COR-L47 (cell line): Measurements from ENCODE around the gene CCSAP.

Experiments used
- DNase-seq: peaks from one replicate; lab custom pipeline; 2025; lab: John Stamatoyannopoulos, UW

The CCSAP gene

DNA sequence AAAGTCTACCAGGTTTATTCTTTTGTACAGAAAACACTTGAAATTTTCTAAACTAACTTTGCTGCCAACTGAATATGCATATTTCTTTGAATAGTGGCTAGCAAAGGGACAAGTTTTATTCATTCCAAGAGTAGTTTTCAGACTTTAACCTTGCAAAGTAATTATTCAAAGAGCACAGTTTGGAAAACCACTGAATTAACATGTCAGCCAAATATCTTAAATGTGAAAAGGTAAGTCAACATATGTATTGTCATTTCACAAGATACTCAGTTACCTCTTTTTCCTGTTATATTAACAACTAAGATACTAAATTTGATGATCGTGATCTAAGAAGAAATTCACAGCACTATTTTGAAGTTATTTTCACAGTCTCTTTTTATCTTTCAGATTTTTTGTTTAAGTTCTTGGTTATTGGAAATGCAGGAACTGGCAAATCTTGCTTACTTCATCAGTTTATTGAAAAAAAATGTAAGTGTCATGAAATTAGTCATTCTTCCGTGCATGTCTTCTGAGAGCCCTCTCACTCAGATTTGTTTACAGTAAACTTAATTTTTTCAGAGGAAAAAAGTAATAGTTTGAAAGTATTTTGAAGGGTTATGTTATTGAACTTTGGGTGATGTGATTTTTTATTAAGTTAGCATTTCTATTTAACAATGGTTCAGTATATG, 56.6 kb downstream of the CCSAP start:
- no peak for DNase-seq

DNA sequence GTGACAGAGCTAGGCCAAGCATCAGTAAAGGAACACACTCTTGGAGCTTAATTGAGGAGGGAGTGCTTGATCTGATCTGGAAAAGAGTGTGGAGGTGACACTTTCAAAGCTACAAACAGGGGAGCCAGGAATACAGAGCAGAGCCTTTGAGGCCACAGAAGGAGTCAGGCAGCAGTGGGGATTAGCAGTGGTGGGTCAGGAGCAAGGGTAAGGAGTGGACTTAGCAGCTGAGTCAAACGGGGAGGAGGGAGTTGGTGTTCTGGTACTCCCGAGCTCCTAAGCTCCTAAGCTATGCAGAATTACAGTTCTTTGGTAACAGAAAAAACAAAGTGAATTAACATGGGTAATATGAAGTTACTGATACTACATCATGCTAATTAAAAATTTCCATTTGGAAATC, 57.4 kb downstream of the CCSAP start:
- no peak for DNase-seq

DNA sequence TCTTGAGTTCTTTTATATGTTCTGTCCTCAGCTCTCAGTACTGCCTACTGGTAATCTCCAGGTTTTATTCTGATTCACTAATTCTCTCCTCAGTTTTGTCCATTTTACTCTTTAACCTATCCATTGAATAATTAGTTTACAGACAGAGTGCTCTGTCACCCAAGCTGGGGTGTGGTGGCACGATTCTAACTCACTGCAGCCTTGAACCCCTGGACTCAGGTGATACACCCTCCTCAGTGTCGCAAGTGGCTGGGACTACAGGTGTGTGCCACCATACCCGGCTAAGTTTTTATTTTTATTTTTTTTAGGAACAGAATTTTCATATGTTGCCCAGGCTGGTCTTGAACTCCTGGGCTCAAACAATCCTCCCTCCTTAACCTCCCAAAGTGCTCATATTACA, 58.0 kb downstream of the CCSAP start:
- no peak for DNase-seq

DNA sequence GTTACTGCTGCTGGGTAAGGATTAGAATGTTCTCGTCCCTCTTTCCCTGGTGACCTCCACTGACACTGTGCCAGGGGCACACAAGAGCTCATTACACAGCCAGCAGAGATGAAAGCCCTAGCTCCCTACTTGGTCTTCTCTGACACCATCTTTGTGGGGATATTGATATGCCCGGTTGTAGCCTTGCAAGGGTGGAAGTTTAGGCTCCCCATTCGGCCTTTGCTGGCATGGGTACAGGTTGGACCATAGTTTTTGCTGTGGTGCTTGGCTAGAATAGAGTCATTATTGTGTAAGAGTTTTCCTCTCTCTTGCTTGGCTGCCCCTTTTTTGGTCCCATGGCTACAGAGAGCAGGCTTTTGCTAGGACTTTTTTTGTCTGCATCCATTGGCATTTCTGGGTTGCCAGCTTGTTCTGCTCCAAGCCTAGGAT, 59.6 kb downstream of the CCSAP start:
- DNase-seq: no peak

DNA sequence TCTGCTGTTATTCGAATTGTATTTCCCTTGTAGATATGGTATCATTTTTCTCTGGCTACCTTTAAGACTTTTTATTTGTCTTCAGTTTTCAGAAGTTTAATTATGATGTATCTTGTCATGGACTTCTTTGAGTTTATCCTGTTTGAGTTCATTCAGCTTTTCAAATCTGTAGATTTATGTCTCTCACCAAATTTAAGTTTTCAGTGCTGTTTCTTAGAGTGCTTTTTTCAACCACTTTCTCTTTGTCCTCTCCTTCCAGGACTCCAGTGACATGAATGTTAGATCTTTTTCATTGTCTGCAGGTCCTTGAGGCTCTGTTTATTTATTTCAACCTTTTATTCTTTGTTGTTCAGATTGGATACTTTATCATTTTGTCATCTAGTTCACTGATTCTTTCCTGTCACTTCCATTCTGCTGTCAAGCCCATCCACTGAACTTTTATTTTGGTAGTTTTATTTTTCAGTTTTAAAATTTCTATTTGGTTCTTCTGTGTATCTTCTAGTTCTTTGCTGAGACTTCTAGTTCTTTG, 60.5 kb downstream of the CCSAP start:
- no peak for DNase-seq

DNA sequence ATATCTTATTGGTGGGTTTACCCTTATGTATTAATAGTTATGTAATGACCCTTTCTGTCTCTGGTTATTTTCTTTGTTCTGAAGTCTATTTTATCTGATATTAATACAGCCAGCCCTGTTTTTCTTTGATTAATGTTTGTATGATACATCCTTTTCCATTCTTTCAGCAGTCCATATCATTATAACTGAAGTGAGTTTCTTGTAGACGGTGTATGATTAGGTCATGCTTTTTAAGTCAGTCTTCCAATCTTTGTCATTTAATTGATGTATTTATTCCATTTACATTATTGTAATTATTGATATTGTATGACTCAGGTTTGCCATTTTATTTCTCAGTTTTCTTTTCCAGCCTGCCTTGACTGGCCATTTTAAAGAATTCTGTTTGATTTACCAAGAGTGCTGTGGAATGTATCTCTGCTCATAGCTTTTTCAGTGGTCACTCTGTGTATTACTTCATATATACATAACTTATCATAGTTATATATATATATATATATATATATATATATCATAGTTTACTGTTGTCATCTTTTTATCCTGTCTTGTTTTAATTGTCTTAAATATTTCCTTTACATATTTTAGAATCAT, 61.4 kb downstream of the CCSAP start:
- DNase-seq: no peak

DNA sequence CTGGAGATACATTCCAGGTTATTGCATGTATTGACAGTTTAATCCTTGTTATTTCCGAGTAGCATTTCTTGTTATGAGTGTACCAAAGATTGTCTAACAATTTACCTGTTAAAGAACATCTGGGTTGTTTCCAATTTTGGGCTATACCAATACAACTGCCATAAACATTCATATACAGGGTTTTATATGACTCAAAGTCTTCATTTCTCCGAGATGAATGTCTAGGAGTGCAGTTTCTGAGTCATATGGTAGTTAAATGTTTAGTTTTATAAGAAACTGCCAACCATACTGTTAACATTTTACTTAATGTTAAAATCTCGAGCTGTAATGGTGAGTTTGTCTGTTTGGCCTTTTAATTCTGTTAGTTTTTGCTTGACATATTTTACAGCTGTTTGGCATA, 61.9 kb downstream of the CCSAP start:
- DNase-seq: no peak

DNA sequence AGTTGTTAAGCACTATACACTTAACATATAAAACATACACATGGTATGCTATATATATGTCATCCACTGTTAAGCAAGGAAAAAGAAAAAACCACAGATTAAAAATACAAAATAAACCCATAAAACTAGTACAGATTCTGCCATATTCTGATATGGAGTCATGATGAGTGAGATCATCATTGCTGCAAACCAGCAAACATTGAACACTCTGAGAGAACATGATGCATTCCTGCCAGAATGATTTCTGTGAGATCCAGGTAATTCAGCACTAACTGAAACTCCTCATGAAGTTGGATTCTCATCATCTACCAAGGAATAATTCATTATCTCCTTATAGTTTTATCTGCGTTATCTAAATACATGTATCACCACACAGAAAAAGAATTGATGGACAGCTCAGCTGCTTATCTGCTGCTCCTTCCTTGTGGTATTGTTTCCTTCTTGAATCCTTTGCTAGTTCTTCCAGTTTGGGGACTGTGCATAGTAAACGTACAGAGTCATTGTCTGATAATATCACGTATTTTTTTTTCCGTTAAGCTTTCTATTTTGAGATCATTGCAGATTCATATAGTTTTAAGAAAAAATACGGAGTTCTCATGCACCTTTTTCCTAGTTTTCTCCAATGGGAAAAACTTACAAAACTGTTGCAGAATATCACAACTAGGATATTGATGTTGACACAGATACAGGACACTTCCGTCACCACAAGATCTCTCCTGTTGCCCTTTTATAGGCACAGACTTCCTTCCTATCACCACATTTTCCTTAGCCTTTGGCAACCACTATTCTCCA, 62.6 kb downstream of the CCSAP start:
- no peak for DNase-seq

DNA sequence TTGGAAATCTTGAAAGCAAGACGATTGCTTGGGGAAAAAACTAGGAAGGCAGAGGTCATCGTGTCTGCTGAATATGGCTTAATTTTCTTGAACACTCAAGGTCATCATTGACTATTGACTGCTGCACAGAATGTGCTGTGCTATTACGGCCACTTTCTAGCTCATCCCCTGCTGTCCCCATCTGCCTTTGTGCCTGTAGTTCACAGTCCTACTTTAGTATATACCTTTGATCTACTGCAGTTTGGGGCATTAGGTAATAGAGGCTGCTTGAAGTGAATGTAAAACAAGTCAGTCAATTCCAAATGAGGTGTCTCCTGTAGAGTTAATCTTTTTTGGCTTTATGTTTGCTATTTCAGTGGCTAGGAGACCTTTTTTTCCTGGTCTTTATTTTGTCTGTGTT, 63.6 kb downstream of the CCSAP start:
- DNase-seq: no peak

DNA sequence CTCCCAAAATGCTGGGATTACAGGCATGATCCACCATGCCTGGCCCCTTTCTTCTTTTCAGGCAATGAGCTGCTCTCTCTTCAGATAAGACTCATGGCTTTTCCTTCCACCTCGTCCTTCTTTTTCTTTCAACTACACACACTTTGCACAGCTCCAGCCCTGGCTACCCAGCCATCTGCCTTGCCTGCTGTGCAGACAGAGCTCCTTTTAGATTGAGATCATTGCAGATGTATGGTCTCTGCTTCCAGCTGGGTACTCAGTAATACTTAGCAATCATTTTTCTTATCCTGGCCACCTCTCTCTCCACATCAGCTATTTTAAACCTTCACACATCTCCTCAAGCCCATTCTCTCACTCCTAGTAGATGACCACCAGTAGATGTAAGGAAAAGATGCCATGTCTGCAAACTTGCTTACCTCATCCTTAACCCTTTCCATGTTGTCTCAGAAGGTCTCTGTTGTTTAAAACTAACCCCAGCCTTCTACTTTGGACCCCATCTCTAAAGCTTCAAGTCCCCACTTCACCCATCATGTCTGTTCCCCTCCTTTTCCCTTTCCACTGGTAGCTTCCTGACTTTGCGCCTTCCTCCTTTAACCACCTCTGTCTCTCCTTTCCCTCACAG, 64.6 kb downstream of the CCSAP start:
- DNase-seq: no peak

DNA sequence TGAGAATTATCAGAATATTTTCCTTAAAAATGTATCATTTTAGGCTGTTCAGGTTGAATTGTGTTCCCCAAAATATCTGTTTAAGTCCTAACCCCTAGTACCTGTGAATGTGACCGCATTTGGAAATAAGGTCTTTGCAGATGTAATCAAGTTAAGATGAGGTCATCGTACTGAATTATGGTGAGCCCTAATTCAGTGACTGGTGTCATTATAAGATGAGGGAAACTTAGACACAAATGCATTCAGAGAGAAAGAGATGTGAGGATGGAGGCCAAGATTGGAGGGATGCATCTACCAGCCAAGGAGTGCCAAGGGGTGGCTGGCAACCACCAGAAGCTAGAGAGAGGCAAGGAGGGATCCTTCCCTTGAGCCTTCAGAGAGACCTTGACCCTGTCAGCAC, 67.8 kb downstream of the CCSAP start:
- DNase-seq: no peak

DNA sequence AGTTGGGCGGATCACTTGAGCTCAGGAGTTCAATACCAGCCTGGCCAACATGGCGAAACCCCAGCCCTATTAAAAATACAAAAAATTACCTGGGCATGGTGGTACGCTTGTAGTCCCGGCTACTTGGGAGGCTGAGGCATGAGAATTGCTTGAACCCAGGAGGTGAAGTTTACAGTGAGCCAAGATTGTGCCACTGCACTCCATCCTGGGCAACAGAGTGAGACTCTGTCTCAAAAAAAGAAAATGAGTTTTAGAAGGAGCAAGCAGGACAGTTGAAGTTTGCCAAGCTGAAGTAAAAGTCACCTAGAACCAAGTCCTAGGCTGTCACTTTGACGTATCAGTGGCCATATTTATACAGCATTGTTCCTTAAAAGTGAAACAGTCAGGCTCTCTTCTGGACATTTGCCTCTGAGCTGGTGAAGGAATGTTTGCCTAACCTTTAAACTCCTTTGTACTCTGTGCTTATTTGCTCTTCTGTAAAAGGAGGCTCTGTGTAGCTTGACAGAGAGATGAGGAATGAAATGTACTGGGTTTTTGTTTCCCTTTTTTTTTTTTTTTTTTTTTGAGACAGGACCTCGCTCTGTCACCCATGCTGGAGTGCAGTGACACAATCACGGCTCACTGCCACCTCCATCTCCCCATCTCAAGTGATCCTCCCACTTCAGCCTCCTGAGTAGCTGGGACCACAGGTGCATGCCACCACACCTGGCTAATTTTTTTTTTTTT, 69.2 kb downstream of the CCSAP start:
- DNase-seq: no peak

DNA sequence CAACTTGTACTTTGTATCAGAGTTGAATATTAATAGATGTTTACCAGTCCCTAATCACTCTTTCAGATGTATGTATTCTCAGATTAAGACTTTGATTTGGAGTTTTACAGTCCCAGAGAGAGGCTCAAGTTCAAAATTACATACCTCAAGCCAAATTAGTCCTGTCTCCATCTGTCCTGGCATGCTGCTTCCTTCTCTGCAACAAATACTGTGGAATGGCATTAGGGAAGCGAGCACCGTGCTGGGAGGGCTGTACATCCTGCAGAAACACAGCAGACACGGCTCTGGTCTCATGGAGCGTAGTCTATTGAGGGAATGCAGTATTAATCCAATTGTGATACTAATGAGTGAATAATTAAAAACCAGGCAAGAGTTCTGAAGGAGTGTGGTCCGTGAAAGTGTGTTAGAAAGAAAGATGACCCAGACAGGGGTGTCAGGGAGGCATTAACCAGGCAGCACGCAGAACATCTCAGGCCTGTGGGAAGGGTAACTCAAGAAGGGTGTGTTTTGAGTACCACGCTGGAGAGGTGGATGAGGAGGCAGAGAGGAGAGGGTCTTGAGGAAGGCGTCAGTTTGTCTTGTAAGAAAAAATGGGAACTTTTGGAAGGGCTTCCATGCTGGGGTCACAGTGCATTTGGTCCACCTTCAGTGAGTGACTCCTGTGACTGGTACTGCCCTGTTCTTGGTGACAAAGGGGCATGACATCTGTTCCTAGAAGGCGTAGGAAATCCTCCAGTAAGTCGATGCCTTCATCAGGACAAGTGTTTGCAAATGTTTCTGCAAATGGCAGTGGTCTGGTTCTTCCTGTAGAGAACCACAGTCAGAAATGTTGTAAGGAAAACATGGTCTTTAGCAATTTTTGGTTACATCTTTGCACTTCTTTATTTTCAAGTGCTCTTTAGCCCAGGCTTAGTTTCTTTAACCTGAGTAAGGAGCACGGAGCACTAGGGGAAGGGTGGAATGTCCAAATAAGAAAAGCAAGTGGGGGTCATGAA, 70.4 kb downstream of the CCSAP start:
- DNase-seq: no peak

DNA sequence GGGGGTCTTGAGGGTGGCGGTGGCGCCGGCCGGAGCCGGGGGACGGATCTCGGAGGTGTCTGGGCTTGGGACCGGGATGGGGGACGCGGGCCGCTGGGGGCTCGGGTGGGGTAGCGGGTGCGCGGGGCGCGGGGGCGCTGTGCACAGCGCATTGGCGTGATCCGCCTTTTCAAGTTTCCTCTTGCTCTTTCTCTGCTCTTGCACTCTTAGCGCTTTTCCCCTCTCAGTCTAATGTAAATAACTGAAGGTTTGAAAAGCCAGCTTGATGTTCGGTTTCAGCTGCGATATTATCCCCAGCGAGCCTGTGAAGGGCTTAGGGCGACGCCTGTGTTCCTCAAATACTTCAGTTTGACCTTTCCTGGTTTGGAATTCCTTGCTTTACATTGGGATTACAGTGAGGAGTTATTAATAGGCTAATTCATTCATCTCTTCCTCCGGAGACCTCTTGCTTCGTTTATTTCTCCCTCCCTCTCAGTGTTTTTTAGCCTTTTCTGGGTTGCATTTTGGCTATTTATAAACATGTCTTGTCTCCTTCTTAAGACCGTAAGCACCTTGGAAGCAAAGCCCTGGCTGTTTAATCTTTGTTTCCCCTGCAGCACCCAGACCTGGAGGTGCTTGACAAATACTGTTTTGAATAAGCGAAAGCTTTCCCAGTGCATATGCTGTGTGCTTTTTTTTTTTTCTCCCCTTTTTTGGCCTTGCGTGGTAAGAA, 71.2 kb downstream of the CCSAP start:
- DNase-seq: no peak
